DMS114 treated with DMSO at 0.1 percent for 48 hours (cell line): Measurements from ENCODE around the gene RBPJ.
"Not testable (repeated sequence)": the region's sequence is repeated elsewhere in the genome, so short reads cannot be mapped to it uniquely, and the experiment has no call there.

Experiments
- DNase-seq: peaks from one replicate; lab custom pipeline; 2025; ENCODE audit not compliant: unreplicated experiment; lab: John Stamatoyannopoulos, UW

The RBPJ gene

DNA sequence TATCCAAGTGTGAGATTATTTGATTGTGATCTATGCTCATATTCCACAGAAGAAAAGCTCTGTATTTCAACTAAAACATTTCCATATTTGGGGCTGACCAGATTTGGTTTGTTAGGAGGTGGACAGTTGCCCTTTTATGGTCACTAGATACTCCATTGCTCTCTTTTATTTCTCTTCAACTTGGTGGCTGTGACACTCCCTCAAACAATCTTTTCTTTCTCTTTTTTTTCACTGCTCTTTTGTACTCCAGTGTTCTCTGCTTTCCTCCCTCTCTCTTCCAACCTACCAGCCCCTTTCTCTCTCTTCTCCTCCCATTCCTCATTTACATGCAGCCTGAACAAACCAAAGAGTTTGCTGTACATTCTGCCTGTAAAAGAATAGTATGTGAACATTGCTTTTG, 48.8 kb downstream of the RBPJ start:
- DNase-seq = no peak

DNA sequence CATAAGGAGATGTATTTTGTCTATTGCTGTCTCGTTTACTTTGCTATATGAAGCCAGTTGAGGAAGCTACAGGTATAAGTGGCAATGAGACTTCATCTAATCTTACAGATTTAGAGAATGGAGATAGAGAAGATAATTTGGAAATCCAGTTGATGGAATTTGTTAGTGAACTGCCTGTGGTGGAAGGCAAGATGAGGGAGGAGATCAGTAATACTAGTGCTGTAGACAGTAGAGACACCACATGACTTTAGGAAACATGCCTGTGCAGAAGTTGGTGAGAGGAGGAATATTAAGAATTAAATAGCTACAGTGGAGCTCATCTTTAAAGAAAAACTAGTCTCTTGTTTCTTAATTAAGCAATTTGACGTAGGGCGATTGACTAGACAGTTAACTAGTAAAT, 51.3 kb downstream of the RBPJ start:
- no peak for DNase-seq

DNA sequence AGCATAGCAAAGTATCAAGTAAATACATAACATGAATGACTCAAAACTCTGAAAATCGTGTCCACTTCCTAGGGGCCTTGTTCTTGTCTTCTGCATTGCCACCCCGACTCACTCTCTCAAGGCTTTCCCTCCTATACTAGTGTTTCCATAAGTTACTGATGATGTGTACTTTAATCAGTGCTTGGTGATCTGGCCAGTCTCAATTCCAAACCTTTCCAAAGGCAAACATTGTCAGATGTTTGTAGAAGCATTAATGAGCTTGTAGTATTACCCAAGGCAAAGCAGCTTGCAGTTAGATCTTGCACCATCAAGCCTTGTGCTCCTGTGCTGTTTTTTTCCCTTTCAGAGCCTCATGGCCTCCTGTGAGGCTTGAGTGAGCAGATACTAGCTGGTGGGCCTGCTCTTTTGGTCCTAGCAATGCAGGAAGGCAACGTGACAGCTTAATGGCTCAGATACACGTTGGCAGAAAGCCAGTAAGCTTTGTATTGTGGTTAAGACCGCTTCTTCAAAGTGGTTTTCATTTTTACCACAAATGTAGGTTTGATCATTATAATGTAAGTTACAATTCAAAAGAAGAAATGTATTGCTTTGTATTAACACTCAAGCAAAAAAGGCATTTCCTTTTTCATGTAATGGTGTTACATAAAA, 51.8 kb downstream of the RBPJ start:
- DNase-seq = no peak

DNA sequence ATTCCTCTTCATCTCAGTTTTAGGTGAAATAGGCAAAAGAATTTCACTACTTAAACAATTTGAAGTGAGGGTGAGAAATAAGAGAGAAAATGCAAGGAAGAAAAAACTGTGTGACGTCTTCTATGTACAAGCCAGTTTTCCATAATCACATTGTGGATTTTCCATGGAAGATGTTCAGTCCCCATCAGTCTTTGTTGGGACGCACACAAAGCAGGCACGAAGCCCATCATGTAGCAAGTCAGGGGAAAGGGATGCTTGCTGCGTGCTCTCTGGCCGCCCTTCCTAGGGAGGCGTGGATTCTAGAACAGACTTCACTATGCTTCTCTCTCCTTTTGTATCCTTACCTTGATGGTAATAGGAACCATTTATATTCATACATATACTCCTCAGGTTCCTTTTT, 54.7 kb downstream of the RBPJ start:
- no peak for DNase-seq

DNA sequence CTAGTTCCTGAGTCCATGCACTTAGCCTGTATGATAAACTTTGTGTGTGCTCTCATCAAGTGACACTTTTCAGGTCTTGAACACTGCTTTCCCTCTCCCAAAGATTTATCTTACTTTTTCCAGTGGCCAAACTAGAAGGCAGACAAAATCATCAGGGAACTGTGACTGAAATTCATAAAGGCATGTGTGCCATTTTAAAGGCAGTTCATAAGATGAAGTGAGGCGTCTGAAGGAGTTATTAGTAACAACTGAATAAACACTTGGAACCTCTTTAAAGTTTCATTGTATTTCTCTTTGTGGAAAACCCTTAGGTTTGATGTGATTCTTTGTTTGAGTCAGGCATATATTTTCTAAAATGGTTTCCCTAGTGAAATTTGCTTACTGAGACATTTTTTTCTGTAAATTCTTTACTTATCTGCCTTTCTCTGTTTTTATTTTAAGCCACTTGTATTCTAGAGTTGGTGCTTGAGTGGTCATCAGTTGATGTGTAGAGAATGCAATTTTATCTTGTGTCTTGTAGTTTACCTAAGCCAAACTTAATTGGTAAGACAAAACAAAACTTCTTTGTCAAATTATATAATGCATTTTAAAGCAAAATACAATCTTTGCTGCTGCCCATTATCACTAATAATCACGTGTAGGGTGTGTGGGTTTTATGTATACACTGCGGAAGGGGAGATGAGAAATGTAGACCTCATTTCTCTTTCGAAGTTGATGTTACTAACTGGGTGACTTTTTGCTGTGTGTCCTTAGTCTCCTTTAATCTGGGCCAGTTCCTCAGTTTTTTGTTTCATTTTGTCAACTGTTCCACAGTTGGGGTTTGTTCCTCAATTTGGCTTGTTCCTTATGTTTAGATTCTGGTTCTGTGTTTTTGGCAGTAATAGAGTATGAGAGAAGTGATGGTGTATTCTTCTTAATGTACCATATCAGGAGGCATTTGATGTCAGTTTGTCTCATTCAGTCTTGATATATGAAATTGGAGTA, 56.8 kb downstream of the RBPJ start:
- DNase-seq = no peak

DNA sequence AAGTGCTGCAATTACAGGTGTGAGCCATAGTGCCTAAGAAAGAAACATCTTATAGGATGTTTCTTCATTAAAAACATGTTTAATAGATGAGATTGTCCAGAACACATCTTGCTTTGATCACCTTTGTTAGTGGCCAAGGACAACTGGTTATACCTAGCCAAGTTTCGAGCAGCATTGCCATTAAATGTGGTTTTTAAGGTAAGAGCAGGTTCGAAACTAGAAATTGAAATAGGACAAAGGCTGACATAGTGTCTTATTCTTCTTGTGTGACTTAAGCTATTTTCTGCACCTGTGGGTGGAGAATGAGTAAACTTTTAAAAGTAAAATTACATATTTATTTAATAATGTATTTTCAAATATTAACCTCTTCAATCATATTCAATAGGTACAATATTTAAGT, 59.0 kb downstream of the RBPJ start:
- no peak for DNase-seq

DNA sequence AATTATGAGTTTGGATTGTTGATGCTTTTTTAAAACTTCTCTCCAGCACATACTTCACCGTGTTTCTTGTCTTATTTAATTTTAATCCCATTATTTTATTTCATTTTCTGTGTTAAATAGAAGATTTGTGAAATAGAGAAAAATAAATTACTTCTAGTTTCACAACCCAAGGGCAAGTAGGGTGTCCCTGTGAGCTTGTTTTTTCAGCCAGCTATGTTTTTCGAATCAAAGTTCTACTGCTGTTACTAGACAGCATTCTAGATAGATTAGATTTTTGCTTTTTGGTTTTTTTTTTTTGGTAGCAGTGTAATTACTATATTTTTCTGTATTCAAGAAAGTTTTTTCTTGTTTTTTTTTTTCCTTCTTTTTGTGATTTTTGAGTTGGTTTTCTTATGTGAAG, 59.9 kb downstream of the RBPJ start:
- DNase-seq = no peak

DNA sequence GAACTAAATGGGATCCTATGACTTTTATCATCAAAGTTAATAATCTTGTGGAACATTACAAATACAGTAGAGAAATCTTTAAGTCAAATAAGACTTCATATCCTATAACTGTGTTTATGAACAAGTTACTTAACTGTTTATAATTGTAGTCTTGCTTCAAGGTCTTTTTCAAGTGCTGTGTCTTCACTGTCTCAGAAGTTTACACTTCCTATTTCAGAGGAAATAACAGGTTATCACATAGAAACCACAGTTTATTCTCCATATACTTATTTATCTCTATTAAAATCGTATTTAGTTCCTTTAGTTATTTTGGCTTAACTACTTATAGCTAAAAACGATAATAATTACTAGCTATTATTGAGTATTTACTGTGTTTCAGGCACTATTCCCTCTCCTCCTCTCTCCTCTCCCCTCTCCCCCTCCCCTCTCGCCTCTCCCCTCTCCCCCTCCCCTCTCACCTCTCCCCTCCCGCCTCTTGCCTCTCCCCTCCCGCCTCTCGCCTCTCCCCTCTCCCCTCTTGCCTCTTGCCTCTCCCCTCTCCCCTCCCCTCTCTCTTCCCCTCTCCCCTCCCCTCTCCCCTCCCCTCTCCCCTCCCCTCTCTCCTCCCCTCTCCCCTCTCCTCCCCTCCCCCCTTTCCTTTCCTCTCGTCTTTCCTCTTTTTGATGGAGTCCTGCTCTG, 63.7 kb downstream of the RBPJ start:
- DNase-seq = no peak

DNA sequence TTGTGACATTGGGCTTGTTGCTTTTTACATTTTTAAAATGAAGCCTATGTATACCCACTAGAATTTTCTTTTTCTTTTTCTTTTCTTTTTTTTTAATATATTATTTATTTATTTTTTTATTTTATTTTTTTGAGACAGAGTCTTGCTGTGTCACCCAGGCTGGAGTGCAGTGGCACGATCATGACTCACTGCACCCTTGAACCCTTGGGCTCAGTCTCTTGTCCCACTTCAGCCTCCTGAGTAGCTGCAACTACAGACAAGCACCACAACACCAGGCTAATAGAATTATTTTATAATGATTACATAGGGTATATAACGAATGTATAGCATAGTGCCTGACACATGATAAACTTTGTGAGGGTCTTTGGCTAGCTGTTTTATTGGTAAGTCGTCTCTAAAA, 64.9 kb downstream of the RBPJ start:
- DNase-seq = no peak

DNA sequence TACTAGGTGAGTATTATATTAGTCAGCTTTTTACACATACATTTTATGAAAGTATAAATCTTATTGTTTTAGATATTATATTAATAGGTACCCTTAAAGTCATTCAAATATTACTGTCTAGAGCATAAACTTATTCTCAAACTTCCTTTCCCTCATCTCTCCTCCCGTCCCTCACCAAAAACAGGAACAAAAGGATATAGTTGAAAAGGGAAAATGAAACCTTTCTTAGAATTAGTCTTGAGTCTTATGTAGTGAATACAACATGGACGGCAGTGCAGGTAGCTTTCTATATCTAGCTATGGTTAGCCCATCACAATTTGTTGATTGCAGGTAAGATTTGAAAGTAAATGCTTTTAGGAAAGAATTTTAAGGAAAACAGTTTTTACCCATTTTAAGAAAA, 65.6 kb downstream of the RBPJ start:
- no peak for DNase-seq

DNA sequence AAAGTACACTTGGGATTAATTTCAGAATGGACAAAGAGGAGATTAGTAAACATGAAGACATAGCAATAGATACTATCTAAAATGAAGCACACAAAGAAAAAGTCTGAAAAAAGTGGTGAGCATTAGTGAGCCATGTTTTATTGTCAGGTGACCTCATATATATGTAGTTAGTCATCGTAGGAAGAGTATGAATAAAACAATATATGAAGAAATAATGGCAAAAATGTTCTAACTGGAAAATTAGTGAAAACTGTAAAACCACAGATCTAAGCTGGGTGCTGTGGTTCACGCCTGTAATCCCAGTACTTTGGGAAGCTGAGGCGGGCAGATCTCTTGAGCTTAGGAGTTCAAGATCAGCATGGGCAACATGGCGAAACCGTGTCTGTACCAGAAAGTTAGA, 67.9 kb downstream of the RBPJ start:
- no peak for DNase-seq

DNA sequence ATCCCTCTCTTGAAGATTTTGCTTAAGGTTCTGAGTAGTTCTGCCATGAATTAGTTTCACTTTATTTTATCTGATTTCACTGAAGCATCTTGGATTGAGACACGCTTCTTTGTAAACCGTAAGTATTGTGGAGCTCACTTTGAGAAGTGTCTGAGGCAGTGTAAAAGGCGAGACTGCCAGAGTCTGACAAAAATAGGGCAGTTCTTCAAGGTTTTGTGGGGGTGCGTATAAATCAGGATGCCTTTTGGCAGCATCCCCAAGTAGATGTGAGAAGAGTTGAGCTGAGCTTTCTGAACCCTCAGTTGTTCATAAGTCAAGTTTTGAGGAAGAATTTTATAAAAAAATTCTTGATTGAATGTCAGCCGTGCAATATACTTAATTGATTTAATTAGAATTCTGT, 76.3 kb downstream of the RBPJ start:
- DNase-seq = no peak

DNA sequence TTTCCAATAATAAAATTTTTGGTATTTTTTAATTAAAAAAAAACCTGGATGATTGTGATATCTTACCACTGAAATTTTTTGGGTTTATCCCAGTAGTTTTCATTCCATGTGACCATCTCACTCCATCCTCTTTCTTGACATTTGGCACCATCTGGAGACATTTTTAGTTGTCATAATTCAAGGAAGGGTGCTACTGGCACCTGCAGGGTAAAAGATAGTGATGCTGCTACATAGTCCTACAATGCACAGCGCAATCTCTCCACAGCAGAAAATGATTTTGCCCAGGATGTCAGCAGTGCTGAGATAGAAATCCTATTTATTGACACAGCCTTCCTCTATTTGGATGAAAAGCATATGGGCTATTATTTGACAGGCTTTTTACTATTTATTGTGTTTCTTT, 79.3 kb downstream of the RBPJ start:
- DNase-seq = no peak

DNA sequence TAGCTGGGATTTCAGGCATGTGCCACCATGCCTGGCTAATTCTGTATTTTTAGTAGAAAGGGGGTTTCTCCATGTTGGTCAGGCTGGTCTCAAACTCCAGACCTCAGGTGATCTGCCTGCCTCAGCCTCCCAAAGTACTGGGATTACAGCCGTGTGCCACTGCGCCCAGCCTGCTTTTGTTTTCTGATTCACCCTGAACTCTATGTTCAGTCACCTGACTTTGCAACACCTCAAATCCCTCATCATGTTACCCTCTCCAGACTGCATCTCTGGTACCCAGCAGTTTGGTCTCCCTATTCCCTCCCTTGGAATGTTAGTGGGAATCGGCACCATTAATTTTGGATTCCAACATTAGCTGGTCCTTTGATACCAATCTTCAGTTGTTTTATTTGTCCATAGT, 81.2 kb downstream of the RBPJ start:
- DNase-seq = not testable (repeated sequence)

DNA sequence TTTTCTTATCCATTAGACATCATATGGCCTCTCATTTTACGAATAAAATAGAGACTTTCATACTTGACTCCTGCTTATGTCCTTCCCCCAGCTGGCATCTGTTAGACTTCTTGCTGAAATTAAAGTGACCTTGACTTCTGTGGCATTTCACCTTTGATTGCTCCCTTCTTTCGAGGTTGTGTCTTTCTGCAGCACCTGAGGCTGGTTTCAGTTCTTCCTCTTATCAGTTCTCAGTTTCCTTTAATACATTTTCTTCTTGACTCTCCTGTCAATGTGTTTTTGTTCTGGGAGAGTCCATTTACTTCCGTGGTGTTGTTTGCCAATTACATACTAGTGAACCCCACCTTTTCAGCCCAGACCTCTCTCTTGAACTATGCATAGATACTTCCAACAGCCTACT, 81.6 kb downstream of the RBPJ start:
- DNase-seq = no peak

DNA sequence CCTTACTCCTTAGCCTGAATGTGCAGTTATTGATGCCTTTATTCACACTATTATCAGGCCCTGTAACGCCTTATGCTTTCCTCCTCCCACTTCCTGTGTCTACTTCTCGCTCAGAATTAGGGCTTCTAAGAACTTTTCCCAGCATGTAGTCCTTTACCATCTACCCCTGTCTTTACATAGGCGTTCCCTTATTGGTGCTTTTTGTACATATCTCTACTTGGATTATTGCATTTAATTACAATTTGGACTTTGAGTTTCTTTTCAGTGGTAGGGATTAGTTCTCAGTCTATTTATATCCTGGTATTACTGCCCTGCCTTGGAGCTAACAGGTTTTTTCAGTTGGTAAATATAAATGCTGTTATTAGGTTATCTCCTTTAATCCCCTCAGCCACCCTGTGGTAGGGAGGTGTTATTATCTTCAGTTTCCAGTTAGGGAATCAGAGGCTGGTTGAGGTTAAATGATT, 84.0 kb downstream of the RBPJ start:
- DNase-seq = no peak

DNA sequence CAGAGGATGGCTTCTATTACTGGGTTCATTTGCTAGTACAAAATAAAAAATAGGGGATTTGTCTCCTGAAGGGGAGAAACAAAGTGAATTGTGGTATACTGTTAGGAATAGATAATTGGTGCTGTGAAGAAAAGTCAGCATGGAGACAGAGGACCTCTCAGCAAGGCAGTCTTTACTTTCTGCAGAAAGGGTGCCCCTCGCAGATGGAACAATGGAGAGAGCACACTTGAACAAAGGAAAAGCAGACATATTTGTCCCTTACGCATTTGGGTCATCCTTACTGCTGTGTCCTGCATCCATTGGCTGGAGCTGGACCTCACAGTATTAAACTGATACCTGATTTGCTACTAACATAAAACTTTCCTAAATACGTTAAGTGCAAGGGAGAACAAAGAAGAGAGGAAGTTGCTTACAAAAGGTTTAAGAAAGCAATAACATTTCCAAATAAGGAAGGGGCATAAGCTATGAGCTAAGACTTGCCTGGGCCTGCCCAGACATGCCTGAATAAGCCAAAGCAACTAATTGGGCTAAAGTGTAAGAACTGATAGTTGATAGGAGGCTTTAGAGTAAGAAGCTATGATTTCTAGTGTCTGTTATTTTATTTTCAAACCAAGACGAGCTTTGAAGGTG, 85.6 kb downstream of the RBPJ start:
- DNase-seq = no peak

DNA sequence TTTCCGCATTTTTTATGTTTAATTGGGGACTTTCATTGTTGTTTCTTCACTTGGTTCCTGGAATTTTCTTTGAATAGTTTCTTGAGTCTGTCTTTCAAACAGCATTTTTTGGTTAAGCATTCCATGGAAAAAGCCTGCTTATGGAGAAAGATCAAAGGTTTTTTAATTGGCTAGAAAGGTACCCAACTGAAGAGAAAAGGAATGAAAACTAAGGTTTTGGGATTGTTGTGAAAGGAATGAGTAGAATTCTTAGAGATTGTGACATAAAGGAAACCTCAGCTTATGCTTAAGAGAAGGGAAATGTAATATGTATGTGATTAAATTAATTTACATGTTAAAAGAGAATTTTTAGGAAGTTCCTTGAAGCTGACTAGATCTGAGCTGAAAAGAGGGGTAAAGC, 86.7 kb downstream of the RBPJ start:
- DNase-seq = no peak

DNA sequence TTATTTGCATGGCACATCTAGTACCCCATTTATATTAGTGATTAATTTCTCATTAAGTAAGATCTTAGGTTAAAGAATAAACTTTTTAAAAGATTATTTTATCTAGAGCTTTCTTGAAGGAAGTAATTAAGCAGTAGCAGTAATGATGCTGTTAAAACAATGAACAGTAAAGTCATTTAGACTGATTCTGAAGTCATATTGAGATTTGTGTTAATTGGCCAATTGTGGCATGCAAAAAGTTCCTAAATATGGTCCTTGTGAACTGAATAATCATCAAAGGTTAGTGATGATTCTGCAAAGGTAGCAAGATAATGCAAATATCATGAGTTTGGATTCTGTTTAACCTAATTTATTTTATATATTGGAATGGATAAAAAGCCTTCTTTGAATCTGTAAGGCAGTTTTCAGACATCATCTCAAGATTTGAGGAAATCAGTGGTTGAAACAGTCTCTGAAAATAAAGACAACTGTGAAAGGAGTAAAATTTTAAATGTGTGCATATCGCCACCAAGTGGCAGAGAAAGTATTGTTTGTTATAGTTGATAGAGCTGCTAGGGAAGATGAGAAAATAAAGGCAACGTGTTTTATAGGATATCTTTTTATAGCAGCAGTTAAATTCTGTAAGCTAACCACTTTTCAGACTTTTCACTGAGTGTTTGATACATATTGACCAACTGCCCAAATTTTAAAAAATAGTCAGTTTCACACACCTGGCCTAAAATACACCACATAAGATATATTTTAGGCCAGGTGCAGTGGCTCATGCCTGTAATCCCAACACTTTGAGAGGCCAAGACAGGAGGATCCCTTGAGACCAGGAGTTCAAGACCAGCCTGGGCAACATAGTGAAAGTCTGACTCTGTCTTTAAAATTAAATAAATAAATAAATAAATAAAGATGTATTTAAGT, 89.8 kb downstream of the RBPJ start:
- peak; percentile 70 for DNase-seq
